NCI-H2196 treated with DMSO at 0.1 percent for 48 hours (cell line): ENCODE measurements around the gene SDHAF1.

Source experiments
- DNase-seq: peaks from one replicate; lab custom pipeline; 2025; ENCODE audit not compliant: unreplicated experiment; lab: John Stamatoyannopoulos, UW

Gene SDHAF1

GRCh38 chr19:35986664-35987570 lies 8.1 kb upstream of the SDHAF1 start:
- DNase-seq: peak; percentile 67

GRCh38 chr19:35987571-35987896 lies 7.5 kb upstream of the SDHAF1 start:
- no peak for DNase-seq

- no peak for DNase-seq
Observed at GRCh38 chr19:35988824-35989223, 6.2 kb upstream of the SDHAF1 start.

- no peak for DNase-seq
Observed at GRCh38 chr19:35990156-35990555, 4.8 kb upstream of the SDHAF1 start.

GRCh38 chr19:35990771-35991730 lies 3.9 kb upstream of the SDHAF1 start:
- DNase-seq: no peak

- DNase-seq: no peak
Observed at GRCh38 chr19:35991731-35992450, 3.1 kb upstream of the SDHAF1 start.

- DNase-seq: no peak
Observed at GRCh38 chr19:35992907-35993765, 1.9 kb upstream of the SDHAF1 start.

- DNase-seq: no peak
Observed at GRCh38 chr19:35993923-35994598, 927 bp upstream of the SDHAF1 start.

GRCh38 chr19:35996777-35997176 lies 1.8 kb downstream of the SDHAF1 start:
- no peak for DNase-seq

- DNase-seq: no peak
Observed at GRCh38 chr19:36001605-36002004, 6.6 kb downstream of the SDHAF1 start.

- no peak for DNase-seq
Observed at GRCh38 chr19:36003284-36003683, 8.3 kb downstream of the SDHAF1 start.

GRCh38 chr19:36006955-36007354 lies 12.0 kb downstream of the SDHAF1 start:
- DNase-seq: no peak

- DNase-seq: peak; percentile 44
Observed at GRCh38 chr19:36008336-36008978, 13.5 kb downstream of the SDHAF1 start, which contains the start of gene SYNE4. TSS of gene SYNE4 (minus strand) at chr19:36008813. CDS start at chr19:36008681, 132 bp downstream.

- peak; percentile 59 for DNase-seq
Observed at GRCh38 chr19:36009220-36009619, 14.2 kb downstream of the SDHAF1 start.

GRCh38 chr19:36009633-36010379 lies 14.8 kb downstream of the SDHAF1 start:
- DNase-seq: no peak

- DNase-seq: no peak
Observed at GRCh38 chr19:36010402-36010801, 15.4 kb downstream of the SDHAF1 start.

- DNase-seq: no peak
Observed at GRCh38 chr19:36013280-36014011, 18.5 kb downstream of the SDHAF1 start.
